PC-3 (cell line): Measurements from ENCODE around the gene NDUFV3.
"Not testable (repeated sequence)": the region's sequence is repeated elsewhere in the genome, so short reads cannot be mapped to it uniquely, and the experiment has no call there.

ENCODE experiments used
- CTCF ChIP-seq: fragments of 300-600 bp; sonication (generic); conservative IDR thresholded peaks from 2 replicates; pipeline ENCODE4 v1.5.1; 2017; ENCODE audit warnings: antibody characterized with exemption, low read depth, mild to moderate bottlenecking, low read length
- EZH2 ChIP-seq: fragments of 300-600 bp; sonication (generic); IDR thresholded peaks from one replicate; pipeline ENCODE4 v1.6.1; 2017; ENCODE audit warnings: antibody characterized with exemption, mild to moderate bottlenecking, low read length; ENCODE audit not compliant: unreplicated experiment
- EZH2phosphoT487 ChIP-seq: fragments of 300-600 bp; sonication (generic); IDR thresholded peaks from 2 replicates; pipeline ENCODE4 v1.6.1; 2018; ENCODE audit warnings: mild to moderate bottlenecking, antibody characterized with exemption, low read length, borderline replicate concordance

GRCh38 chr21:42933973-42934372, 40.9 kb downstream of the NDUFV3 start:
- not testable (repeated sequence) for TF ChIP-seq EZH2, CTCF, EZH2phosphoT487
